PC-3 (cell line): ENCODE results near the gene SPRED3.

Source experiments
- EZH2 ChIP-seq: fragments of 300-600 bp; sonication (generic); IDR thresholded peaks from one replicate; pipeline ENCODE4 v1.6.1; 2017; ENCODE audit warnings: antibody characterized with exemption, mild to moderate bottlenecking, low read length; ENCODE audit not compliant: unreplicated experiment
- TF ChIP-seq, protein P1 (sequence below): fragments of 300-600 bp; sonication (generic); conservative IDR thresholded peaks from 2 replicates; pipeline ENCODE4 v1.5.1; 2017; ENCODE audit warnings: antibody characterized with exemption, low read depth, mild to moderate bottlenecking, low read length

DNA sequence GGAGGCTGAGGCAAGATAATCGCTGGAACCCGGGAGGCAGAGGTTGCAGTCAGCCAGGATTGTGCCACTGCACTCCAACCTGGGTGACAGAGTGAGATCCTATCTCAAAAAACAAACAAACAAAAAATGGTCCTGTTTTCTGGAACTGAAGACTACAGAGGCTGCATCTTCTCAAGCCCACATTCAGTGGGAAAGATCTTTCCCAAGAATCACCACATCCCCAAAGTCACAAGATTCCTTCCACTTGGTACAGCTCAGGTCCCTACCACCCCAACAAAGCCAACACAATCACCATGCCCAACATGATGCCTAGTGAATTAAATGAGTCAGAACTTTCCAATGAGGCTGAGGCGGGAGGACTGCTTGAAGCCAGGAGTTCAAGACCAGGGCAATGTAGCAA, 37.6 kb upstream of the SPRED3 start:
- TF ChIP-seq EZH2: no peak
- TF ChIP-seq, protein P1, sequence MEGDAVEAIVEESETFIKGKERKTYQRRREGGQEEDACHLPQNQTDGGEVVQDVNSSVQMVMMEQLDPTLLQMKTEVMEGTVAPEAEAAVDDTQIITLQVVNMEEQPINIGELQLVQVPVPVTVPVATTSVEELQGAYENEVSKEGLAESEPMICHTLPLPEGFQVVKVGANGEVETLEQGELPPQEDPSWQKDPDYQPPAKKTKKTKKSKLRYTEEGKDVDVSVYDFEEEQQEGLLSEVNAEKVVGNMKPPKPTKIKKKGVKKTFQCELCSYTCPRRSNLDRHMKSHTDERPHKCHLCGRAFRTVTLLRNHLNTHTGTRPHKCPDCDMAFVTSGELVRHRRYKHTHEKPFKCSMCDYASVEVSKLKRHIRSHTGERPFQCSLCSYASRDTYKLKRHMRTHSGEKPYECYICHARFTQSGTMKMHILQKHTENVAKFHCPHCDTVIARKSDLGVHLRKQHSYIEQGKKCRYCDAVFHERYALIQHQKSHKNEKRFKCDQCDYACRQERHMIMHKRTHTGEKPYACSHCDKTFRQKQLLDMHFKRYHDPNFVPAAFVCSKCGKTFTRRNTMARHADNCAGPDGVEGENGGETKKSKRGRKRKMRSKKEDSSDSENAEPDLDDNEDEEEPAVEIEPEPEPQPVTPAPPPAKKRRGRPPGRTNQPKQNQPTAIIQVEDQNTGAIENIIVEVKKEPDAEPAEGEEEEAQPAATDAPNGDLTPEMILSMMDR: no peak
